ENCODE results near the gene ZNF462.

The ZNF462 gene

DNA sequence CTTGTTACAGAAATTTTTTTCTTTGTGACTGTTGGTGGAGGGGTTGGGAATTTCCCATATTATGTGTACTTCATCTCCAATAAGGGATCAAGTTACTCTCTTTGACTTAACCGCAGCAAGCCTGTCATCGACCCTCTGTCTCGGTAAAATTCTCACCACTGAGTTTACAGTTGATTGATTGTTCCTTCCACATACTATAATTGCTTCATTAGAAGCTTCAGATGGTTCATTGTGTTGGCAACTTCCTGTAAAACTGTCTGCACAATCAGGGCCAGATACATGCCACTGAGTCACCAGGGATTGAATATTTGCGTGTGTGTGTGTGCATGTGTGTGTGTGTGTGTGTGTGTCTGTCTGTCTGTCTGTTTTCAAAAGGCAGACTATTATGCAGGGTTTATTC, 176.6 kb downstream of the ZNF462 start:
- no peak overlapping the region for H4K91ac ChIP-seq (ENCODE audit: low read depth, low read length, poor library complexity)
- peaks cover 0 to 3% (median 0%) of the 10 kb centered on the region in 3 experiments for H3K27me3 ChIP-seq (ENCODE audit: control insufficient read depth in 3 of 3, insufficient read depth in 3 of 3, low read depth in 1 of 3, low read length in 3 of 3)
- H2BK120ac ChIP-seq (ENCODE audit: low read depth, low read length), result no peak overlapping the region
- H3K36me3 ChIP-seq (replicated peaks in 1 of 2; ENCODE audit: control insufficient read depth in 2 of 2, insufficient read depth in 2 of 2, low read length in 2 of 2), result no peaks in the 10 kb centered on the region
- no peak overlapping the region for H2BK5ac ChIP-seq (ENCODE audit: low read length)
- H3K14ac ChIP-seq (ENCODE audit: low read length), result no peak overlapping the region
- H3K79me1 ChIP-seq (ENCODE audit: low read depth, low read length), result no peaks in the 10 kb centered on the region
- no peak overlapping the region for H4K8ac ChIP-seq (ENCODE audit: low read depth, low read length)
- DNase-seq (ENCODE audit: low spot score), result no peak
- no peak overlapping the region for H3K27ac ChIP-seq (replicated peaks; ENCODE audit: low read length)
- no peak overlapping the region for H3K23ac ChIP-seq (ENCODE audit: low read depth, low read length, poor library complexity)
- no peak overlapping the region for H3K4me2 ChIP-seq (ENCODE audit: insufficient read depth, low read length, poor library complexity, severe bottlenecking)
- H3K18ac ChIP-seq (ENCODE audit: low read length), result no peak overlapping the region
- no CpG with 5 or more reads among the region's 4 CpGs for WGBS, 2 donors (ENCODE audit: extremely low coverage in 2 of 2, insufficient read length in 2 of 2, insufficient replicate concordance in 1 of 2)
- peaks cover 2 to 5% of the 10 kb centered on the region in 2 donors for H3K4me1 ChIP-seq (ENCODE audit: control insufficient read depth in 2 of 2, insufficient read depth in 1 of 2, low read depth in 1 of 2, low read length in 2 of 2)
- no peak overlapping the region for H3K9ac ChIP-seq (ENCODE audit: low read depth, low read length, poor library complexity)
- no peak overlapping the region for H2BK15ac ChIP-seq (ENCODE audit: low read length)
- no peak overlapping the region for H2AK5ac ChIP-seq (ENCODE audit: low read depth, low read length)
- no peak overlapping the region for H2BK12ac ChIP-seq (ENCODE audit: low read length)
- H2AFZ ChIP-seq (ENCODE audit: low read length), result no peak overlapping the region
- H3K9me3 ChIP-seq (replicated peaks in 1 of 2; ENCODE audit: control insufficient read depth in 2 of 2, insufficient read depth in 1 of 2, low read depth in 1 of 2, low read length in 2 of 2), result no peaks in the 10 kb centered on the region
- no peak overlapping the region for H3K4ac ChIP-seq (ENCODE audit: low read length)
- H3K4me3 ChIP-seq (ENCODE audit: low read length in 2 of 2), result no peak overlapping the region

DNA sequence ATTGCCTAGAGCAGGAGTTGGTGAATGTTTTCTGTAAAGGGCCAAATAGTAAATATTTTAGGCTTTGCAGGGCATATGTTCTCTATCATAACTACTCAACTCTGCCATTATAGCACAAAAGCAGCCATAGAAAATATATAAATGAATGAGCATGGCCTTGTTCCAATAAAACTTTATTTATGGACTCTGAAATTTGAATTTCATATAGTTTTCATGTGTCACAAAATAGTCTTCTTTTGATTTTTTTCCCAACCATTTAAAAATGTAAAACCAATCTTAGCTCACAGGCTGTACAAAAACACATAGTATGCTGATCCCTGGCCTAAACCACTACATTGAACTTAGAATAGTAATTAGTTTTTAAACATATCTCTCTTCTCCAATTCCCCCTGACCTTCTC, 179.6 kb downstream of the ZNF462 start:
- H2AK5ac ChIP-seq (ENCODE audit: low read depth, low read length), result no peak overlapping the region

DNA sequence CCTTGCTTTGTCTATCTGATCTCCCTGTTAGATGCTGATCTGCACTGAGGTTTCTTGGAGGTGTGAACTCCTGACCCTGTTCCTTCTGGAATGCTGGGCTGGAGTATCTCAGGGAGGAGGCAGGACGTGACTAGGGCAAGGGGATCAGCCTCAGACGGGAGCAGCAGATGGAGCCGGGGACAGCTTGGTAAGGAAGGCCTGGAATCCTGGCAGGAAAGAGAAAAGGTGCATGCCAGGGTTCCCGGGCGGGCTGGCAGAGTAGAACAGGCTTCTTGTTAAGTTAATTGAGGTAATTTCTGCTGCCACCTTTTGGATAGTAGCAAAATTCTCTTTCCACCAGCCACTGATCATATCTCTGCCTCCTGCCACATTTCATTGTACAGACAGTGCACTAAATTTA, 180.9 kb downstream of the ZNF462 start:
- Histone ChIP-seq H3K79me1 (ENCODE audit: low read depth, low read length) (no peaks in the 10 kb centered on the region), H3K4me3 (ENCODE audit: low read length in 2 of 2) (no peak overlapping the region), H3K4me1 (ENCODE audit: control insufficient read depth in 2 of 2, insufficient read depth in 1 of 2, low read depth in 1 of 2, low read length in 2 of 2) (peaks cover 5 to 6% of the 10 kb centered on the region in 2 donors), H3K9me3 (replicated peaks in 1 of 2; ENCODE audit: control insufficient read depth in 2 of 2, insufficient read depth in 1 of 2, low read depth in 1 of 2, low read length in 2 of 2) (no peaks in the 10 kb centered on the region), H2BK5ac (ENCODE audit: low read length) (no peak overlapping the region), H2AK5ac (ENCODE audit: low read depth, low read length) (no peak overlapping the region), H3K14ac (ENCODE audit: low read length) (no peak overlapping the region), H2BK12ac (ENCODE audit: low read length) (no peak overlapping the region), H3K36me3 (replicated peaks in 1 of 2; ENCODE audit: control insufficient read depth in 2 of 2, insufficient read depth in 2 of 2, low read length in 2 of 2) (no peaks in the 10 kb centered on the region), H3K18ac (ENCODE audit: low read length) (no peak overlapping the region), H3K27me3 (ENCODE audit: control insufficient read depth in 3 of 3, insufficient read depth in 3 of 3, low read depth in 1 of 3, low read length in 3 of 3) (peaks cover 0 to 3% (median 0%) of the 10 kb centered on the region in 3 experiments), H3K4me2 (ENCODE audit: insufficient read depth, low read length, poor library complexity, severe bottlenecking) (no peak overlapping the region), H4K91ac (ENCODE audit: low read depth, low read length, poor library complexity) (no peak overlapping the region), H2BK15ac (ENCODE audit: low read length) (no peak overlapping the region), H3K4ac (ENCODE audit: low read length) (no peak overlapping the region), H2BK120ac (ENCODE audit: low read depth, low read length) (no peak overlapping the region), H3K9ac (ENCODE audit: low read depth, low read length, poor library complexity) (no peak overlapping the region), H4K8ac (ENCODE audit: low read depth, low read length) (no peak overlapping the region), H2AFZ (ENCODE audit: low read length) (no peak overlapping the region), H3K27ac (replicated peaks; ENCODE audit: low read length) (no peak overlapping the region), H3K23ac (ENCODE audit: low read depth, low read length, poor library complexity) (no peak overlapping the region)
- no CpG with 5 or more reads among the region's 5 CpGs for WGBS, 2 donors (ENCODE audit: extremely low coverage in 2 of 2, insufficient read length in 2 of 2, insufficient replicate concordance in 1 of 2)
- no peak for DNase-seq (ENCODE audit: low spot score)

More for the DNA sequence above, 179.6 kb downstream of the ZNF462 start:
- H3K9me3 ChIP-seq (replicated peaks in 1 of 2; ENCODE audit: control insufficient read depth in 2 of 2, insufficient read depth in 1 of 2, low read depth in 1 of 2, low read length in 2 of 2), result no peaks in the 10 kb centered on the region
- no peak overlapping the region for H4K8ac ChIP-seq (ENCODE audit: low read depth, low read length)
- no peak overlapping the region for H3K27ac ChIP-seq (replicated peaks; ENCODE audit: low read length)
- H3K4me1 ChIP-seq (ENCODE audit: control insufficient read depth in 2 of 2, insufficient read depth in 1 of 2, low read depth in 1 of 2, low read length in 2 of 2), result peaks cover 4 to 5% of the 10 kb centered on the region in 2 donors
- no peak overlapping the region for H2BK15ac ChIP-seq (ENCODE audit: low read length)
- no peak overlapping the region for H2BK120ac ChIP-seq (ENCODE audit: low read depth, low read length)
- H3K18ac ChIP-seq (ENCODE audit: low read length), result no peak overlapping the region
- H3K27me3 ChIP-seq (ENCODE audit: control insufficient read depth in 3 of 3, insufficient read depth in 3 of 3, low read depth in 1 of 3, low read length in 3 of 3), result peaks cover 0 to 3% (median 0%) of the 10 kb centered on the region in 3 experiments
- H3K9ac ChIP-seq (ENCODE audit: low read depth, low read length, poor library complexity), result no peak overlapping the region
- no peak overlapping the region for H3K4ac ChIP-seq (ENCODE audit: low read length)
- H3K14ac ChIP-seq (ENCODE audit: low read length), result no peak overlapping the region
- H3K36me3 ChIP-seq (replicated peaks in 1 of 2; ENCODE audit: control insufficient read depth in 2 of 2, insufficient read depth in 2 of 2, low read length in 2 of 2), result no peaks in the 10 kb centered on the region
- no peak overlapping the region for H4K91ac ChIP-seq (ENCODE audit: low read depth, low read length, poor library complexity)
- no peak overlapping the region for H2AFZ ChIP-seq (ENCODE audit: low read length)
- no peak overlapping the region for H2BK5ac ChIP-seq (ENCODE audit: low read length)
- H3K79me1 ChIP-seq (ENCODE audit: low read depth, low read length), result no peaks in the 10 kb centered on the region
- no peak for DNase-seq (ENCODE audit: low spot score)
- no peak overlapping the region for H2BK12ac ChIP-seq (ENCODE audit: low read length)
- no peak overlapping the region for H3K23ac ChIP-seq (ENCODE audit: low read depth, low read length, poor library complexity)
- no peak overlapping the region for H3K4me2 ChIP-seq (ENCODE audit: insufficient read depth, low read length, poor library complexity, severe bottlenecking)
- no peak overlapping the region for H3K4me3 ChIP-seq (ENCODE audit: low read length in 2 of 2)

GRCh38 chr9:107044872-107045271, 181.9 kb downstream of the ZNF462 start:
- H3K14ac ChIP-seq (ENCODE audit: low read length), result no peak overlapping the region
- H2BK120ac ChIP-seq (ENCODE audit: low read depth, low read length), result no peak overlapping the region
- H3K4ac ChIP-seq (ENCODE audit: low read length), result no peak overlapping the region
- H3K79me1 ChIP-seq (ENCODE audit: low read depth, low read length), result no peaks in the 10 kb centered on the region
- no peaks in the 10 kb centered on the region for H3K36me3 ChIP-seq (replicated peaks in 1 of 2; ENCODE audit: control insufficient read depth in 2 of 2, insufficient read depth in 2 of 2, low read length in 2 of 2)
- H3K4me3 ChIP-seq (ENCODE audit: low read length in 2 of 2), result no peak overlapping the region
- peaks cover 11% of the 10 kb centered on the region in 2 donors for H3K4me1 ChIP-seq (ENCODE audit: control insufficient read depth in 2 of 2, insufficient read depth in 1 of 2, low read depth in 1 of 2, low read length in 2 of 2)
- no peak overlapping the region for H2BK12ac ChIP-seq (ENCODE audit: low read length)
- no peak overlapping the region for H3K4me2 ChIP-seq (ENCODE audit: insufficient read depth, low read length, poor library complexity, severe bottlenecking)
- no peak overlapping the region for H3K27ac ChIP-seq (replicated peaks; ENCODE audit: low read length)
- no peak overlapping the region for H4K91ac ChIP-seq (ENCODE audit: low read depth, low read length, poor library complexity)
- no peak overlapping the region for H2BK15ac ChIP-seq (ENCODE audit: low read length)
- no peak for DNase-seq (ENCODE audit: low spot score)
- H2BK5ac ChIP-seq (ENCODE audit: low read length), result no peak overlapping the region
- no peak overlapping the region for H3K18ac ChIP-seq (ENCODE audit: low read length)
- no CpG with 5 or more reads among the region's 4 CpGs for WGBS, 2 donors (ENCODE audit: extremely low coverage in 2 of 2, insufficient read length in 2 of 2, insufficient replicate concordance in 1 of 2)
- H3K9ac ChIP-seq (ENCODE audit: low read depth, low read length, poor library complexity), result no peak overlapping the region
- H2AFZ ChIP-seq (ENCODE audit: low read length), result no peak overlapping the region
- no peak overlapping the region for H2AK5ac ChIP-seq (ENCODE audit: low read depth, low read length)
- H4K8ac ChIP-seq (ENCODE audit: low read depth, low read length), result no peak overlapping the region
- no peak overlapping the region for H3K23ac ChIP-seq (ENCODE audit: low read depth, low read length, poor library complexity)
- no peaks in the 10 kb centered on the region for H3K9me3 ChIP-seq (replicated peaks in 1 of 2; ENCODE audit: control insufficient read depth in 2 of 2, insufficient read depth in 1 of 2, low read depth in 1 of 2, low read length in 2 of 2)
- peaks cover 0 to 3% (median 0%) of the 10 kb centered on the region in 3 experiments for H3K27me3 ChIP-seq (ENCODE audit: control insufficient read depth in 3 of 3, insufficient read depth in 3 of 3, low read depth in 1 of 3, low read length in 3 of 3)

All from neuronal stem cell (in vitro differentiated cells).